Cardiac atrium fibroblast (primary cell): Measurements from ENCODE around the gene MORC2. TPM values are rescaled to one million over a fixed set of nuclear protein-coding genes. Genes with fewer than 3 reads are reported as not detected.

Experiments used
- total RNA-seq: library from RNA; depleted of rRNA; stranded (reverse); fragments of >200 nt; gene quantifications from 2 replicates; pipeline ENCODE4 v1.2.3, GENCODE V29; 2015

The MORC2 gene
- total RNA-seq = 11.4 and 13.4 TPM in 2 replicates

GRCh38 chr22:30968015-30968923, at the start of gene MORC2:
Gene MORC2 (minus strand): TSS chr22:30968774. CDS start chr22:30967889, 885 bp downstream.

GRCh38 chr22:30968924-30969531, 454 bp upstream of the MORC2 start, which contains the start of gene TUG1:
Gene TUG1 (plus strand): TSS chr22:30969265.

Other genes starting within 250 kb of the MORC2 start
- 35.4 and 47.0 TPM in 2 replicates for gene TUG1, start 491 bp upstream of the MORC2 start, total RNA-seq
- gene SMTN, start 112.5 kb upstream of the MORC2 start, total RNA-seq = 50.5 and 76.5 TPM in 2 replicates
- gene SELENOM, start 138.8 kb upstream of the MORC2 start, total RNA-seq = 320 and 390 TPM in 2 replicates
- 0.16 TPM in 1 of 2 replicates, not detected in the other for gene INPP5J, start 154.2 kb upstream of the MORC2 start, total RNA-seq
- not detected in 2 replicates for gene PLA2G3, start 171.7 kb upstream of the MORC2 start, total RNA-seq
- 23.6 and 38.4 TPM in 2 replicates for gene RNF185, start 191.4 kb upstream of the MORC2 start, total RNA-seq
- gene LIMK2, start 243.5 kb upstream of the MORC2 start, total RNA-seq = 5.5 and 17.5 TPM in 2 replicates